NCI-H1105 (cell line): ENCODE measurements around the gene IFFO2.
"Not testable (repeated sequence)": the region's sequence is repeated elsewhere in the genome, so short reads cannot be mapped to it uniquely, and the experiment has no call there.

ENCODE experiments used
- DNase-seq: peaks from one replicate; lab custom pipeline; 2025; lab: John Stamatoyannopoulos, UW

IFFO2 gene

DNA sequence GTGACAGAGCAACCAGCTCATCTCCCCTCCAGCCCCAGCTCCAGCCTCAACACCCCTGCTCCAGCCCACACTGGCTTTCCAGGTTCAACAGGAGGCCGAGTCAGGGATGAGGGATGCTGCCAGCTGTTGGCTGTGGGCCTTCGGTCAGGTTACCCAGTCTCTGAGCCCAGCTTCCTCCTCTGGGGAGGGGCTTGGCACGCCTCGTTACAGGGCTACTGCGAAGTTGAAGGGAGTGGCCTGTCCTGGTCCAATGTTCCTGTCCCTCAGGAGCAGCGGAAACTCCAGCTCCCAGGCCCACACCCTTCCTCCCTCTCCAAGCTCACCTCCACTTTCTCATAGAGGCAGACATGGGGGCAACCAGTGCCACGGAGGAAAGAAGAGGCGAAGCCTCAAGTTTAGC is 81.9 kb downstream of the IFFO2 start:
- DNase-seq = no peak

DNA sequence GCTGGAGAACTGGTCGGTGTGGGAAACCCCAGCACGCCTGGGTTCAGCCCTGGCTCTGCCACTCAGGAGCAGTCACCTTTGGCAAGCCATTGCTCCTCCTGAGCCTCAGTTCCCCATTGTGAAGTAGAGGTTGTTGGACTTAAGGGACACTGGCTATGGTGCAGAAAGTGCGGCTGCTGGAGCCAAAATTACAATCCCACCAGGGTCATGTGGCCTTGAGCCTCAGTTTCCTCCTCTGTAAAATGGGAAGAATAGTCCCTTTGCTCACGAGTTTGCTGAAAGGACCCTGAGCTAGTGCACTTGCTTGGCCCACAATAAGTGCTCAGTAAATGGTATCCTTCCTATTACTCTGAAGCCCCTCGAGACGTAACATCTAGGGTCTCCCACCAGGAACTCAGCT is 82.4 kb downstream of the IFFO2 start:
- DNase-seq = no peak

DNA sequence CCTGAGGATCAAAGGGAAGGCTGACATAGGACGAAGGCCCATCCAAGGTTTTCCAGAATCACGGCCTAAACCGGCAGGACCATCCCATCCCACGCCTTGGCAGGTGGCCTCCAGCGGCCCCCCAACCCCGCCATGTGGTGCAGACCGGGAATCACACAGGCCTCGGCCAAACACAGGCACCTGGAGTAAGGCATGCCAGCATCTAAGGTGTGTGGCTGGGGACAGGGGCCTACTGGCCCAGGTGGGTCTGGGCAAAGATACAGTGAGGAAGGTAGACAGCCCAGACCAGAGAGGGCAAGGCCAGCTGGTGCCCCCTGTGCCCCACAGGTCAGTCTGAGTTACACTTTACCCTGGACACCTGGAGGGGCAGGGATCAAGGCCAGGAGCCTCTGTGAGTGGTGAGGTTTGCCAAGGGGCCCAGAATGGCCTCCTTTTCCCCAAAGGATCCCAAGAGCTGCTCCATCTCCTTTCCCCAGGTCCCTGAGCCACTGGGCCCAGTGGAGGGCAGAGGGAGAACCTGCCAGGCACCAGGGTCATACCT is 84.3 kb downstream of the IFFO2 start:
- no peak for DNase-seq

DNA sequence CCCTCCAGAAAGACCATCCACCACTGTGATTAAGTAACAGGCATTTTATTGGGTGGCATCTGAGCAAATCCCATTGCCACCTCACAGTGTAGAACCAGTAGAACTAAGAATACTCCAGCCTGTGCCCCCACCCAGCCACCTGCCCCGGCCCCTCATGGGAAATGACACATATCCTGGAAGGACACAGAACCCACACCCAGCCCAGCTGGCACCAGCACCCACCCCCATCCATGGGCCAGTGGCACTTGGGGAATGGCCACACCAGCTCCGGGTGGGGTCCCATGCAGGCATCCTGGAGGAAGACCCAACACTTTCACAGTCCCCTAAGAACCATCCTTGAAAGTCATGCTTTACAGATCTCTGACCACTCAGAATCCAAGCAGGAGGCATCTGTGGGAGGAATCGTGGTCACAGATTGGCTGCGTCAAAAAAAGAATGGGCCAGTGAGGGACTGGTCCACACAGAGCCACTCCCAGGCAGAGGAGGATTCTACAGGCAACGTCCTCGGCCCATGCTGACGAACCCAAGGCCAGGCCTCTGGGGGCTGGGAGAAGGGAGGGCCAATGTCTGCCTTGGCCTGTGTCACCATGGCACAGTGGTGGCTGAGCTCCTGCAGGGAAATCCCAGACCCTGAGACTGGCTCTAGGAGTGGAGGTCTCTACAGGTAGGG is 84.9 kb downstream of the IFFO2 start:
- no peak for DNase-seq

DNA sequence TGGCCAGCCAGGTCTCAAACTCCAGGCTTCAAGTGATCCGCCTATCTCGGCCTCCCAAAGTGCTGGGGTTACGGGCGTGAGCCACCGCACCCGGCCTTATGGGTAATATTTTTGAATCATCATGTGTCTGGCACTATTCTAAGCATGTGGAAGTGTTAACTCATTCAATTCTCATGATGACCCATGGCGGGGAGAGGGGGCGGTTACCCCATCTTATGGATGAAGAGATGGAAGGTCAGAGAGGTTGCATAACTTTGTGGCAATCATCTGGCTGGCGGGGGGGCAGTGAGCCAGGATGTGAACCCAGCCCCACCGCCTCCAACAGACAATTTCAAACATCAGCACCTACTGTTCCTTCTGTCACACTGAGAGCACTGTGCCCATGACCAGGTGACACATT is 85.5 kb downstream of the IFFO2 start:
- DNase-seq = no peak

DNA sequence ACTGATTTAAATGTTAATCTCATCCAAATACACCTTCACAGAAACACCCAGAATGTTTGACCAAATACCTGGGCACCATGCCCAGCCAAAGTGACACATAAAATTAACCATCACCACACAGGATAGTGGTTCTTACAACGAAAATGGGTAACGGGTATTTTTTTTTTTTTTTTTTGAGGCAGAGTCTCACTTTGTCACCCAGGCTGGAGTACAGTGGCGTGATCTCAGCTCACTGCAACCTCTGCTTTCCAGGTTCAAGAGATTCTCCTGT is 85.9 kb downstream of the IFFO2 start:
- DNase-seq = not testable (repeated sequence)

DNA sequence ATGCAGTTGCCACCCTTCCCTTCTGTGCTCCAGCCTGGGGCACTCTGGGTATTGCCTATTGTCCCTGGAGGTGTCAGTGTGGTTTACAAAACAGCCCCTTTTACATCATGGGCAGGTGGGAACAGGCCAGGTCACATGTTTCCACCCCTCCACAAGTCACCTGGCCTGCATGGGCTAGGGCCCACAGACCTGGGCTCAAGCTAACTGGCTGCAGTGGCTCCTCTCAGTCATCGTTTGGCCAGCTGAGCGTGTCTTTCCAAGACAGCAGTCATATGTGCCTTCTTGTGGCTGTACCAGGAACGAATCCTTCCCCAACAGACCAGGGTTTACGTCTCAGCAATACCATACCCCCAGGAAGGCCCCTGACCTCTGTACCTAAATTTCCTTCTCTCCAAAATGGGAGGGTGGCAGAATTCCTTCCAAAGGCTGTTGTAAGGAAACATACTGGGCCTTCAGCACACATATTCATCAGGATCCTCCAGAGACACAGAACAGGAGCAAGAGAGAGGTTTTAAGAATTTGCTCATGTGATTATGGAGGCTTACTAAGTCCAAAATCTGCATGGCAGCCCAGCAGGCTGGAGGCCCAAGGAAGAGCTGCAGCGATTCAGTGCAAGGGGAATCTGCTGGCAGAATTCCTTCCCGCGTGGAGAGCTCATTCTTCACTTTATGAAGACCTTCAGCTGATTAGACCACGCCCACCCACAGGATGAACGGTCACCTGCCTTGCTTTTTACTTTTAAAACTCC is 86.5 kb downstream of the IFFO2 start:
- no peak for DNase-seq

DNA sequence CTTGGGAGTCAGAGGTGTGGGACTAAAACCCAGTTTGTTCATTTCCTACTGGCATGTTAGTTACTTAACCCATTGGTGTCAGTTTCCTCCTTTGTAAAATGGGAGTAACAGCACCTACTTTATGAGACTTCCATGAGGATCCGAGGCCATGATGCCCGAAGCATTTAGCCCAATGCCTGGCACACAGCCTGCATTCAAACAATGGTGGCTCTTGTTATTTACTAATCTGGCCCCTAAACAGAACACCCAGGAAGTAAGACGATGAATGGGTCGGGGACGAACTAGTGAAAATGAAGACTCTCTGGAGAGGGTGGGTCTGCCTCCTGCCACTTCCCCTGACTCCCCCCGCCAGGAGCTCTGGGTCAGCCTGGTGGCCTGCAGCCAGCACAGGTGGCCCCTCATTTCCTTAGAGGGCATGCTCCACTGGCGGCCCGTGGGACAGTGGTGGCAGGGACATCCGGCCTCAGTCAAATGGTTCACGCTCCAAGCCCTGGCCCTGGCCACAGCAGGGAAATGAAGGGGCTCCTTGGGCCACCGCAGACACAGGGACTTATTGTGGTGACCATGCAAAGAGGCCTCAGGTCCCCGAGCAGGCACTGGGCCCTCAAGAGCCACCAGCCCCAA is 87.6 kb downstream of the IFFO2 start:
- no peak for DNase-seq

DNA sequence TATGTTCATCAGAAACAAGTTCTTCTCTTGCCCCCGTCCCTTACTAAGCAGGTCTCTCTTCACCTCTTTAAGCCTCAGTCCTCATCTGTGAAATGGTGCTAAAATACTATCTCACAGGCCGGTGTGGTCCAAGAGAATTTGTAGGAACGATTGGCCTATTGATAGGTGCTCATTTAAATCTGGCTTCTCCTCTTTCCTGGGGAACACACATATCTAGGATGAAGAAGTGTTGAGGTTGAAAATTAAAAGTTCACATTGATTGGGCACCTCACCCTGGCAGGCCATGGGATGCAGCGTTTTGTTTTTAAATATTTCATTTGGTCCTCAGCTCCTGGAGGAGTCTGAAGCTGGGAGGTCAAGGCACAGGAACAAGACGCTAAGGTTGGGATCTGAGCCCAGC is 88.1 kb downstream of the IFFO2 start:
- no peak for DNase-seq

DNA sequence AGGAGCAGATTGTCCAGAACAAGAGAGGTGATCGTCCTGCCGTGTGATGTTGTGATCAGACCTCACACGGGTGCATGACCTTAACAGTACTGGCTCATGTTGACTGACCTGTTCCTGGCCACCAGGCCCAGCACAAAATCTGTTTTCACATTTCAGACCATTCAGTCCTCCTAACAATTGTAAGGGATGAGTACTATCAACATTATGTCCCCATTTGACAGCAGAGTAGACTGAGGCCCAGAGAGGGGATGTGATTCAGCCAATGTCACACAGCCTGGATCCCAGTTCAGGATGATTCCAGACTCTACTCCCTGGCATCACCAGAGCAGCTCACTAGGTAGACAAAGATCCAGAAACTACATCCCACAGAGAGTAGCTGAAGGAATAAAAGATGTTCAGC is 89.6 kb downstream of the IFFO2 start:
- no peak for DNase-seq

DNA sequence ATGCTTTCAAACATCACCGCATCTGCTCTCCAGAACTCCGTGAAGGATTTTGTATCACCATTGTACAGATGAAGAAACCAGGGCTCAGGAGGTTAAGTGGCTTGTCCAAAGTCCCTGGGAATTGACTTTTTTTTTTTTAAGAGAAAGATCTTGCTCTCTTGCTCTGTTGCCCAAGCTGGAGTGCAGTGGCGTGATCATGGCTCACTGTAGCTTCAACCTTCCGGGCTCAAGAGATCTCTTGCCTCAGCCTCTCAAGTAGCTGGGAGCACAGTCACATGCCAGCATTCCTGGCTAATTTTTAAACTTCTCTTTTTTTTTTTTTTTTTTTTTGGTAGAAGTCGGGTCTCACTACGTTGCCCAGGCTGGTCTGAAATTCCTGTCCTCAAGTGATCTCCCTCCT is 90.2 kb downstream of the IFFO2 start:
- no peak for DNase-seq

DNA sequence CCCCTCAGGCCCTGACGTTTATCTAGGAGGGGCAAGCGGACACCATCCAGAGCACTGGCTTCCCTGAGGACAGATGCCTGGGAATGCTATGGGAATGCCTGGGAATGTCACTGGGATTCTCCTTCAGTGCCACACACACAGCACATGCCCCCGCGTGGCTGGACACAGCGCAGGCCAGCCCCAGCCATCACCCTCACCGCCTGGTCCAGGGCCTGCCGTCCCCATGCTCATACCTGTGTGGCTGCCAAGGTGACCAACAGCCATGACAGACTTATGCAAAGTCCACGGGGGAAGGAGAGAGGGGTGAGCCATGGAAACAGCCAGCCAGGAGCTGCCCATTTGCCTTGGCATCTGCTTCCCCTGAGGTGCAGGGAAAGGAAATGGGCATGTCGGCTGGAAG is 91.3 kb downstream of the IFFO2 start:
- no peak for DNase-seq

DNA sequence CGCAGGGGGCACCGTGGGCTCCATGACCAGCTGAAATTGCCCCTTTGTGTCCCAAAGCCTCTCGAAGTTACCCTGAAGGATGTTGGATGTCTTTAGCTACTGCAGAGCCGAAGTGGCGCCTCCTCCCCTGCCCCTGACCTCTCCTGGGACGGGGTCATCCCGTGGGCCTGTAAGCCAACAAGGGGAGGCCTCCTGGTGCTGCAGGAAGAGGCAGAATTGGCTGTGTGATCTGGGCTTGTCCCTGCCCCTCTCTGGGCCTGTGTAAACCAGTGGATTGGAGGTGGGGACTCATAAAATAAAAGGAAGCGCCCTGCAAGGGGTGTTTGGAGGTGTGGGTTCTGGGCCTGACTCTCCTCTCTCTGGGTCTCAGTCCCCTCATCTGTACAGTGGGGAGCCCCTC is 94.9 kb downstream of the IFFO2 start:
- DNase-seq = no peak

DNA sequence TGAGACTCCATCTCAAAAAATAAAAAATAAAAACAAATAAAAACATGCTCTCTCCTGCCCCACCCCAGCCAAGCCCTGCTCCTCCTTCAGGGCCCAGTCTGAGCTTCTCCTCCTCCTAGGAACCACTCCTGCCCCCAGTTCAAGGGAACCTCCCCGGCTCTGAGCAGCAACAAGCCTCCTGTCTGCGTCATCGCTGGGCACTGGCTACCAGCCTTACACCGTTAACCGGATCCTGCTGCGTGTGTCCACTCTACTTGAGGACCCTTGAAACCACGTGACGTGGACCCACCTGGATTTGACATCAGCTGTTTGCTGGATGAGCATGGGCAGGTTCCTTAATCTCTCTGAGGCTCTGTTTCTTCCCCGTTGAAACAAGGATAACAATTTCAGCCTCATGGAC is 95.4 kb downstream of the IFFO2 start:
- no peak for DNase-seq

DNA sequence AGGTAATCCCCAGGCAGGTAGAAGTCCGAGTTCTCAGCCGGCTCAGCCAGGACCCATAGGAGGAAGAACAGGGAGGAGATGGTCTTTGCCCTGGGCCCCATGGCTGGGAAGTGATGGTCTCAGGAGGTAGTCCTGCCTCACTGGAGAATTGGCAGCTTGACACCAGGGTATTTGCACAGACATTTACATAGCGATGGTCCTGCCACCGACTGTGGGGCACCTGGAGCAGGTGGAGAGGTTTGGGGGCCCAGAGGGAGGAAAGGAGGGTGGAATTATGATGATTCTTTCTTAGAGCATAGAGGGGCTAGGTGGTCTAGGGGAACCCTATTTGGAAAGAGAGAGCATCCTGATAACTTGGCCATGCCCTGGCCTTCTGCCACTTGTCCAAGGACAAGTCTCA is 96.9 kb downstream of the IFFO2 start, which contains the start of gene TAS1R2:
Gene TAS1R2, minus strand, starts transcription at position 101 of the 400 bp plus-strand sequence. Its CDS starts 0 bp downstream, at position 101.
- no peak for DNase-seq

DNA sequence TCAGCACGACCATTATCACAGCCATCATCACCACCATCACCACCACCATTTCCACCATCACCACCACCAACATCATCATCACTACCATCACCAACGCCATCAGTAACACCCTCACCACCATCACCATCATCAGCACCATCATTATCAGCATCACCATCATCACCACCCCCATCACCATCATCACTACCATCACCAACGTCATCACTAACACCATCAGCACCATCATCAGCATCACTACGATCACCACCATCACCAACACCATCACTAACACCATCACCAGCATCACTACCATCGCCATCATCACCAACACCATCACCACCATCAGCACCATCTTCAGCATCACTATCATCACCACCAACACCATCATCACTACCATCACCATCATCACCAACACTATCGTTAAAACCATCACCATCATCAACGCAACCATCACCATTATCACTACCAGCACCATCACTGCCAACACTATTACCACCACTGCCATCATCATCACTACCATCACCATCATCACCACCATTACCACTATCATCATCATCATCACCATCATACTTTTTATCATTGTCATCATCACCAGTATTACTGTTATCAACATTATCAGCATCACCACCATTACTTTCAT is 98.3 kb downstream of the IFFO2 start:
- DNase-seq = no peak

DNA sequence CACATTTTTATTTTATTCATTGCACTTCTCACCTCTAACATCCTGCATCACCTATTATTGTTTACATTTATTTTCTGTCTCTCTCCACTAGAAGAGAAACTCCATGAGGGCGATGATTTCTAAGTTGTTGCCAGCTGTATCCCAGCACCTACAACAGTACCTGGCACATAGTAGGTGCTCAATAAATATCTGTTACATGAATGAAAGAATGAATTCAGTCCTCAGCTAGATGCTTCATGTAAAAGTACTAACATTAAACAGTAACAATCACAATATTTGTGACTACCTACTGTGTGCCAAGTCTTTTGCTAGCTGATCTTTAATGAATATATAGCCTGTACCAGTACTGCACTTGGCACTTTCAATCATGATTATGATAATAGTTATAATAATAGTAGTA is 100.0 kb downstream of the IFFO2 start:
- no peak for DNase-seq

DNA sequence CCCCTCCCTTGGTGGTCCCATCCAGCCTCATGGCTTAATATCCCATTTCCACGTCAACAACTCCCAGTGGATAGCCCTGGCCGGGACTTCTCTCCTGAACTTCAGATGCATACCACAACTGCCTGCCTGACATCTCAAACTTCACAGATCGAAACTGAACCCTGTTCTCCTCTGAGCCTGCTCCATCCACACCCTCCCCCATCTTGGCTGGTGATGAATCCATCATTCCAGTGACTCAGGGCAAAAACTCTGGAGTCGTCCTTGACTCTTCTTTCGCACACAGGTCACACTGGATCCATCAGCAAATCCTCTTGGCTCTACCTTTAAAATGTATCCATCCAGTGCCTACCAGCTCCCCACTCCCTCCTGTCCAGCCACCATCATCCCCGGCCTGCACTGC is 100.9 kb downstream of the IFFO2 start:
- no peak for DNase-seq

DNA sequence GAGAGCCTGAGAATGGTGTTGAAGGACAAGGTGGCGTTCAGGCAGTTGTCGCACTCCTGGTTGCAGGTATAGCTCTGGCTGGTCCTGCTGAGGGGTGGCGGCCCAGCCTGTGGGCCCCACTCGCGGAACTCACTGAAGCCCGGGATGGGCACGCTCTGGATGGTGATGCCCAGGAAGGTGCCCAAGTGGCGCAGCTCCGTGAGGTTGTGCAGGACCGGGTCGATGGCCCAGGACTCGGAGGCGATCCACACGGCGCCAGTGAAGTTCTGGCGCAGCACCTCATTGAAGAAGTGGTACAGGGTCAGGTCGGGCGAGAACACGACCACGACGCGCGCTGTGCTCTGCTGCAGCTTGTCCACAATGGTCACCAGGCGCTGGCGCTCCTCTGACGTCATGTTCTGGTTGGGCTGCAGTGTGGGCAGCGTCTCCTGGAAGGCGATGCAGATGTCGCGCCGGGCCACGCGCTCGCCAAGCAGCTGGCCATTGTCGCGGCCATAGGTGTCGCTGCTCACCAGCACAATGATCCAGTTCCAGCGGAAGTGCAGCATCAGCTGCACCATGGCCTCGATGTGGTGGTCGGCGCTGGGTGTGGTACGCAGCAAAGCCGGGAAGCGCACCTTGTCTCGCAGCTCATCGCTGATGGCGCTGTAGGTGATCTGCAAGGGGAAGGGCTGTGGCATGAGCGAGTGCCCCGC is 102.0 kb downstream of the IFFO2 start:
- no peak for DNase-seq
